Transverse colon (tissue), 4 donors: ENCODE measurements around the gene RTP3. TPM values are rescaled to one million over a fixed set of nuclear protein-coding genes. Genes with fewer than 3 reads are reported as not detected.
"Not testable (repeated sequence)": the region's sequence is repeated elsewhere in the genome, so short reads cannot be mapped to it uniquely, and the experiment has no call there.

ENCODE experiments used
- DNase-seq: peaks from one replicate; pipeline ENCODE4 v3.0.0-alpha.2; 2019
- H3K27ac ChIP-seq, 4 donors: fragments of 200-600 bp; sonication (generic); 2 replicates each; pipeline ENCODE4 v1.5.1; 2016 to 2018; ENCODE audit warnings: inconsistent platforms in 4 of 4
- H3K27me3 ChIP-seq: fragments of 200-600 bp; sonication (generic); 2 replicates; pipeline ENCODE4 v1.5.1; 2017; ENCODE audit warnings: inconsistent platforms
- H3K36me3 ChIP-seq, 4 donors: fragments of 200-600 bp; sonication (generic); 2 replicates each; pipeline ENCODE4 v1.5.1; 2017 to 2019; ENCODE audit warnings: inconsistent platforms in 4 of 4
- H3K4me1 ChIP-seq, 4 donors: fragments of 200-600 bp; sonication (generic); 2 replicates each; pipeline ENCODE4 v1.5.1; 2017 to 2020; ENCODE audit warnings: inconsistent platforms in 4 of 4
- H3K4me3 ChIP-seq, 4 donors: fragments of 200-600 bp; sonication (generic); 1 replicate in 1 of 4; 2 replicates in 3 of 4; pipeline versions ENCODE4 v1.5.1 to v1.6.1; 2017 to 2019; ENCODE audit warnings: inconsistent platforms in 4 of 4
- H3K9me3 ChIP-seq, 2 donors: fragments of 200-600 bp; sonication (generic); 2 replicates each; pipeline ENCODE4 v1.5.1; 2017 to 2019; ENCODE audit warnings: inconsistent platforms in 2 of 2
- CTCF ChIP-seq, 5 experiments: fragments of 200-600 bp in 3 of 5; fragments of 450-650 bp in 2 of 5; sonication (generic) in 3 of 5; IDR thresholded peaks; 1 replicate in 2 of 5; 2 replicates in 3 of 5; pipeline ENCODE4 v1.5.1; 2016 to 2017; ENCODE audit warnings: antibody characterized with exemption in 5 of 5, inconsistent platforms in 3 of 5, mild to moderate bottlenecking in 2 of 5, moderate library complexity in 1 of 5
- EP300 ChIP-seq: sonication (generic); formaldehyde crosslinking; IDR thresholded peaks from one replicate; pipeline ENCODE4 v1.6.1; 2017; ENCODE audit warnings: antibody characterized with exemption, low read depth
- POLR2A ChIP-seq: fragments of 450-650 bp; IDR thresholded peaks from one replicate; pipeline ENCODE4 v1.6.1; 2016; ENCODE audit warnings: antibody characterized with exemption, mild to moderate bottlenecking, moderate library complexity
- POLR2AphosphoS5 ChIP-seq, 3 donors: sonication (generic); formaldehyde crosslinking; IDR thresholded peaks; one replicate each; pipeline ENCODE4 v1.6.1; 2016; ENCODE audit warnings: antibody characterized with exemption in 3 of 3
- WGBS, 2 donors: methylation state at CpG; one replicate each; pipeline ENCODE4 v1.1.5; 2018; ENCODE audit warnings: low coverage in 1 of 2; 5-methylcytosine and 5-hydroxymethylcytosine counted together
- in situ Hi-C, 4 donors: fragments of 200-750 bp; cut with MboI; loops; one replicate each; pipeline versions ENCODE4 v1.15.0 to v1.15.1; 2017; ENCODE audit warnings: low sequenced_read_pairs in 3 of 4, low pct_ligation_motif_present in 1 of 4, low pct_unique_long_range_greater_than_20kb in 1 of 4
- intact Hi-C: fragments of 100-400 bp; cut with DNase I; formaldehyde crosslinking; loops from one replicate; pipeline ENCODE4 v1.15.1; 2023; ENCODE audit warnings: low total_unique reads
- total RNA-seq, 4 donors: library from RNA; depleted of rRNA; stranded (reverse); fragments of >200 nt; gene quantifications; one replicate each; pipeline ENCODE4 v1.1.0, GENCODE V29; 2016

Gene RTP3
- total RNA-seq, 4 donors from 2014 or later, result not detected

- WGBS, 2 donors, result 79 to 93% methylated on average over 4 to 6 of the region's 6 CpGs
- intact Hi-C loops (no loop called here), in situ Hi-C loops (no loop called here)
- H3K4me3 ChIP-seq, result no peak overlapping the region
- peaks cover 0 to 9% (median 0%) of the 10 kb centered on the region in 4 donors for H3K4me1 ChIP-seq
- no peaks in the 10 kb centered on the region for H3K9me3 ChIP-seq
- H3K27me3 ChIP-seq, result no peaks in the 10 kb centered on the region
- no peak for DNase-seq
- no peaks in the 10 kb centered on the region for H3K36me3 ChIP-seq
- no peak overlapping the region for H3K27ac ChIP-seq
- TF ChIP-seq POLR2AphosphoS5 (IDR thresholded peaks at IDR 0.05), result no peak
- no peak for TF ChIP-seq CTCF (IDR thresholded peaks at IDR 0.05)
- TF ChIP-seq POLR2A, result no peak
- no peak for TF ChIP-seq EP300
Observed at GRCh38 chr3:46545818-46546630, 48.2 kb downstream of the RTP3 start.

GRCh38 chr3:46546896-46547440 lies 49.2 kb downstream of the RTP3 start:
- intact Hi-C loops (no loop called here), in situ Hi-C loops (no loop called here)
- Histone ChIP-seq H3K4me1 (peaks cover 0 to 9% (median 0%) of the 10 kb centered on the region in 4 donors), H3K27me3 (no peaks in the 10 kb centered on the region), H3K27ac (no peak overlapping the region), H3K4me3 (no peak overlapping the region), H3K9me3 (no peaks in the 10 kb centered on the region), H3K36me3 (no peaks in the 10 kb centered on the region)
- TF ChIP-seq POLR2AphosphoS5 (IDR thresholded peaks at IDR 0.05), result no peak
- TF ChIP-seq EP300, result no peak
- no peak for TF ChIP-seq POLR2A
- TF ChIP-seq CTCF (IDR thresholded peaks at IDR 0.05), result no peak
- DNase-seq, result no peak
- WGBS, 2 donors, result 87 to 100% methylated on average over 1 of the region's 1 CpG

GRCh38 chr3:46548611-46549010 lies 50.8 kb downstream of the RTP3 start:
- H3K4me1 ChIP-seq, H3K27ac ChIP-seq, intact Hi-C loops, H3K36me3 ChIP-seq, DNase-seq, H3K4me3 ChIP-seq, in situ Hi-C loops, H3K9me3 ChIP-seq, H3K27me3 ChIP-seq: not testable (repeated sequence)
- WGBS, 2 donors, result 89 to 98% methylated on average over 2 to 3 of the region's 3 CpGs

GRCh38 chr3:46549408-46549904 lies 51.7 kb downstream of the RTP3 start:
- Histone ChIP-seq H3K4me3 (no peak overlapping the region), H3K4me1 (peaks cover 0 to 9% (median 0%) of the 10 kb centered on the region in 4 donors), H3K36me3 (no peaks in the 10 kb centered on the region), H3K9me3 (no peaks in the 10 kb centered on the region), H3K27me3 (no peaks in the 10 kb centered on the region), H3K27ac (no peak overlapping the region)
- no peak for DNase-seq
- in situ Hi-C loops, result no loop called here
- intact Hi-C loops, result no loop called here
- WGBS, 2 donors, result 65 to 80% methylated on average over 1 to 4 of the region's 4 CpGs
- no peak for TF ChIP-seq CTCF (IDR thresholded peaks at IDR 0.05)
- no peak for TF ChIP-seq POLR2AphosphoS5 (IDR thresholded peaks at IDR 0.05)
- no peak for TF ChIP-seq POLR2A
- TF ChIP-seq EP300, result no peak
